A549 (cell line): Measurements from ENCODE around the gene BCKDHA. TPM values are rescaled to one million over a fixed set of nuclear protein-coding genes. Genes with fewer than 3 reads are reported as not detected.
"Not testable (repeated sequence)": the region's sequence is repeated elsewhere in the genome, so short reads cannot be mapped to it uniquely, and the experiment has no call there.

ENCODE experiments used
- ATAC-seq, 2 experiments: fragments of 200-7000 bp in 1 of 2; fragments of >200 bp in 1 of 2; cut with Nextera tagmentation in 1 of 2; cut with Tn5 transposase in 1 of 2; 3 replicates each; pipeline versions ENCODE4 v1.8.0 to v1.9.1; 2018 to 2020; ENCODE audit warnings: mild to moderate bottlenecking in 1 of 2, moderate library complexity in 1 of 2
- CTCF ChIA-PET: fragments of 300-600 bp; sonication (Branson Sonifier 250); formaldehyde crosslinking; extraction: SDS; loops from one replicate; lab custom pipeline; 2021; ENCODE audit warnings: antibody characterized with exemption, inconsistent platforms; lab: Yijun Ruan, JAX
- POLR2A ChIA-PET: fragments of 350-600 bp; formaldehyde crosslinking; extraction: SDS; loops from one replicate; lab custom pipeline; 2021; ENCODE audit warnings: antibody characterized with exemption, inconsistent platforms; lab: Yijun Ruan, JAX
- DNase-seq, 2 experiments: peaks; one replicate each; pipeline versions ENCODE4 v3.0.0 to v3.0.0-alpha.2; 2011 to 2016; ENCODE audit warnings: low read depth in 1 of 2, low spot score in 1 of 2
- FAIRE-seq: peaks from 2 replicates; lab custom pipeline; 2011; peaks lifted over from hg19 to GRCh38; lab: Jason Lieb, UNC
- H3K27ac ChIP-seq, 2 experiments: fragments of >200 bp; sonication (Bioruptor Twin); formaldehyde crosslinking; 3 replicates each; pipeline ENCODE4 v1.5.1; 2016 to 2017
- H3K4me1 ChIP-seq: fragments of >200 bp; sonication (Bioruptor Twin); formaldehyde crosslinking; 3 replicates; pipeline ENCODE4 v1.6.1; 2016
- H3K4me2 ChIP-seq: fragments of >200 bp; sonication (Bioruptor Twin); formaldehyde crosslinking; 3 replicates; pipeline ENCODE4 v1.6.1; 2016
- H3K4me3 ChIP-seq: fragments of >200 bp; sonication (Bioruptor Twin); formaldehyde crosslinking; 3 replicates; pipeline ENCODE4 v1.5.1; 2016
- H3K9me3 ChIP-seq: fragments of >200 bp; sonication (Bioruptor Twin); formaldehyde crosslinking; 3 replicates; pipeline ENCODE4 v1.6.1; 2016
- BCL3 ChIP-seq: fragments of >200 bp; sonication (Bioruptor Twin); formaldehyde crosslinking; IDR thresholded peaks from 3 replicates; pipeline ENCODE4 v1.6.1; 2016
- CBX2 ChIP-seq: fragments of 200-600 bp; sonication (generic); IDR thresholded peaks from 2 replicates; pipeline ENCODE4 v1.6.1; 2016; ENCODE audit warnings: low read depth, mild to moderate bottlenecking, borderline replicate concordance
- CHD2 ChIP-seq: fragments of 150-350 bp; IDR thresholded peaks from 2 replicates; pipeline ENCODE4 v1.6.1; 2014; ENCODE audit warnings: low read length; ENCODE audit not compliant: partially characterized antibody
- CHD4 ChIP-seq: fragments of 200-600 bp; sonication (generic); IDR thresholded peaks from 2 replicates; pipeline ENCODE4 v1.6.1; 2016; ENCODE audit warnings: antibody characterized with exemption, mild to moderate bottlenecking, borderline replicate concordance
- EHF ChIP-seq: fragments of 250-450 bp; sonication (Bioruptor Pico); IDR thresholded peaks from 2 replicates; pipeline ENCODE4 v1.5.0; 2020; ENCODE audit warnings: mild to moderate bottlenecking
- EHMT2 ChIP-seq: fragments of 200-600 bp; sonication (generic); IDR thresholded peaks from 2 replicates; pipeline ENCODE4 v1.6.1; 2016; ENCODE audit warnings: antibody characterized with exemption, low read depth, mild to moderate bottlenecking, moderate library complexity
- EP300 ChIP-seq, 2 experiments: fragments of >200 bp; sonication (Bioruptor Twin); formaldehyde crosslinking; IDR thresholded peaks; 2 replicates in 1 of 2; 3 replicates in 1 of 2; pipeline ENCODE4 v1.6.1; 2016 to 2017
- FOSB ChIP-seq: fragments of 250-450 bp; sonication (Bioruptor Pico); IDR thresholded peaks from 2 replicates; pipeline ENCODE4 v1.5.0; 2020; ENCODE audit warnings: mild to moderate bottlenecking, moderate library complexity
- FOXS1 ChIP-seq: fragments of 250-450 bp; sonication (Bioruptor Pico); IDR thresholded peaks from 2 replicates; pipeline ENCODE4 v1.5.0; 2020; ENCODE audit warnings: mild to moderate bottlenecking, moderate library complexity
- GATA3 ChIP-seq: IDR thresholded peaks from 2 replicates; pipeline ENCODE4 v1.6.1; 2012; ENCODE audit warnings: borderline replicate concordance
- HEYL ChIP-seq: fragments of 250-450 bp; sonication (Bioruptor Pico); IDR thresholded peaks from 2 replicates; pipeline ENCODE4 v1.8.0; 2021; ENCODE audit warnings: mild to moderate bottlenecking, moderate library complexity
- HOXA7 ChIP-seq: fragments of 250-450 bp; sonication (Bioruptor Pico); IDR thresholded peaks from 2 replicates; pipeline ENCODE4 v1.5.0; 2020; ENCODE audit warnings: mild to moderate bottlenecking, moderate library complexity
- HOXB5 ChIP-seq: fragments of 250-450 bp; sonication (Bioruptor Pico); IDR thresholded peaks from 2 replicates; pipeline ENCODE4 v1.5.0; 2020; ENCODE audit warnings: mild to moderate bottlenecking, moderate library complexity
- KDM1A ChIP-seq: fragments of 200-600 bp; sonication (generic); IDR thresholded peaks from 2 replicates; pipeline ENCODE4 v1.6.1; 2016; ENCODE audit warnings: low read depth, mild to moderate bottlenecking
- MAZ ChIP-seq: fragments of 150-350 bp; IDR thresholded peaks from 2 replicates; pipeline ENCODE4 v1.6.1; 2014; ENCODE audit warnings: antibody characterized with exemption, low read depth, low read length, borderline replicate concordance
- MYC ChIP-seq: IDR thresholded peaks from 2 replicates; pipeline ENCODE4 v1.6.1; 2012; ENCODE audit warnings: mild to moderate bottlenecking, inconsistent platforms, low read length, improper control_type of control experiment, borderline replicate concordance
- NR3C1 ChIP-seq: fragments of >200 bp; sonication (Bioruptor Twin); formaldehyde crosslinking; IDR thresholded peaks from 3 replicates; pipeline ENCODE4 v1.6.1; 2017
- PBX3 ChIP-seq: IDR thresholded peaks from 2 replicates; pipeline ENCODE4 v1.6.1; 2012
- RAD21 ChIP-seq, 2 experiments: fragments of >200 bp in 1 of 2; sonication (Bioruptor Twin) in 1 of 2; formaldehyde crosslinking in 1 of 2; IDR thresholded peaks in 1 of 2; conservative IDR thresholded peaks in 1 of 2; 2 replicates in 1 of 2; 3 replicates in 1 of 2; pipeline ENCODE4 v1.6.1; 2012 to 2018; ENCODE audit warnings: inconsistent platforms in 1 of 2
- SMC3 ChIP-seq: fragments of >200 bp; sonication (Bioruptor Twin); formaldehyde crosslinking; IDR thresholded peaks from 3 replicates; pipeline ENCODE4 v1.6.1; 2018; ENCODE audit warnings: inconsistent platforms
- USF2 ChIP-seq: fragments of 450-650 bp; IDR thresholded peaks from 2 replicates; pipeline ENCODE4 v1.6.1; 2014; ENCODE audit warnings: antibody characterized with exemption
- ZFP36 ChIP-seq: fragments of 450-650 bp; IDR thresholded peaks from 2 replicates; pipeline ENCODE4 v1.6.1; 2014; ENCODE audit warnings: borderline replicate concordance; ENCODE audit not compliant: partially characterized antibody
- WGBS: methylation state at CpG from one replicate; pipeline ENCODE4 v1.1.6; 2017; ENCODE audit errors: missing lambda C conversion rate; 5-methylcytosine and 5-hydroxymethylcytosine counted together
- polyA plus RNA-seq, 4 experiments: library from polyadenylated mRNA; depleted of rRNA in 3 of 4; stranded (reverse); fragments of >200 nt; fragmentation: RNase III in 1 of 4; extraction: RNeasy Plus Mini Kit Qiagen cat#74134 plus additional on column Dnase treatment in 1 of 4; gene quantifications; 2 replicates in 3 of 4; 3 replicates in 1 of 4; pipeline ENCODE4 v1.2.3, GENCODE V29; 2011 to 2017
- TF ChIP-seq, protein P1 (sequence below): fragments of 250-450 bp; sonication (Bioruptor Pico); IDR thresholded peaks from 2 replicates; pipeline ENCODE4 v1.5.0; 2020; ENCODE audit warnings: low read depth, mild to moderate bottlenecking, moderate library complexity
- TF ChIP-seq, protein P2 (sequence below): fragments of >200 bp; sonication (Bioruptor Twin); formaldehyde crosslinking; IDR thresholded peaks from 3 replicates; pipeline ENCODE4 v1.5.1; 2016
- TF ChIP-seq, protein P3 (sequence below): fragments of 150-350 bp; IDR thresholded peaks from 2 replicates; pipeline ENCODE4 v1.6.1; 2014; ENCODE audit warnings: low read depth, mild to moderate bottlenecking, low read length

Gene BCKDHA
- polyA plus RNA-seq, 2 of the 4 experiments (the other 2 are of a cell fraction) = 42.9 to 44.4 TPM

DNA sequence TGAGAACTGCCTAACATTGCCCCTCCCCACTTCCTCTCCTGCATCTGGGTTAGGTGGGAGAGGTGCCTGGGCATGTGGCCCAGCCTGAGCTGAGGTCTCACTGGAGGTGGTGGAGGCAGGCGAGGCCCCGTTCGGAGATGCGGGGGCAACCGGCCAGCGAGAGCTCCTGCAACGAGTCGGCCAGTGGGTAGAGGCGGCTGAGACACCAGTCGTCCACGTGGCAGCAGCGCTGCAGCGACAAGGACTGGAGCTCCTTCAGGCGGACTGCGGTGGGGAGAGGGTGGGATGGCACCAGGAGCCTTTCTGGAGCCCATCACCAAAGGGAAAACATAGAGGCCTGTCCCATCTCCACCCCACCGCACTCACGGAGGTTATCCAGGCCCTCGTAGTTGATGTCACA is 35.6 kb downstream of the BCKDHA start:
- H3K4me1 ChIP-seq = peaks cover under 1% of the 10 kb centered on the region; the same call in 2 of the 3 replicates
- ChIA-PET CTCF (interaction anchor here (0.7 to 8.1 kb wide), 9 partner anchors 9 to 1493 kb away, joined by 3 to 57 read pairs (median 5); no protein-coding TSS in a partner anchor), POLR2A (no interaction called here)
- no peak overlapping the region for H3K4me3 ChIP-seq
- 94% methylated on average over 18 of the region's 18 CpGs for WGBS
- ATAC-seq = no peak
- no peak overlapping the region for H3K4me2 ChIP-seq
- H3K27ac ChIP-seq = no peak overlapping the region; a peak in 1 of 6 replicates
- no peaks in the 10 kb centered on the region for H3K9me3 ChIP-seq
- no peak for DNase-seq
- TF ChIP-seq MYC = no peak
- TF ChIP-seq SMC3 = no peak
- TF ChIP-seq HOXA7 (CRISPR knock-in tag) = no peak
- TF ChIP-seq FOXS1 = no peak
- TF ChIP-seq GATA3 = no peak
- no peak for TF ChIP-seq HOXB5 (CRISPR knock-in tag)
- TF ChIP-seq BCL3 = no peak
- no peak for TF ChIP-seq EHMT2
- TF ChIP-seq PBX3 = no peak
- no peak for TF ChIP-seq MAZ
- no peak for TF ChIP-seq KDM1A
- no peak for TF ChIP-seq NR3C1
- TF ChIP-seq ZFP36 = no peak
- TF ChIP-seq, protein P1, sequence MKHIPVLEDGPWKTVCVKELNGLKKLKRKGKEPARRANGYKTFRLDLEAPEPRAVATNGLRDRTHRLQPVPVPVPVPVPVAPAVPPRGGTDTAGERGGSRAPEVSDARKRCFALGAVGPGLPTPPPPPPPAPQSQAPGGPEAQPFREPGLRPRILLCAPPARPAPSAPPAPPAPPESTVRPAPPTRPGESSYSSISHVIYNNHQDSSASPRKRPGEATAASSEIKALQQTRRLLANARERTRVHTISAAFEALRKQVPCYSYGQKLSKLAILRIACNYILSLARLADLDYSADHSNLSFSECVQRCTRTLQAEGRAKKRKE (CRISPR knock-in tag) = no peak
- TF ChIP-seq, protein P2, sequence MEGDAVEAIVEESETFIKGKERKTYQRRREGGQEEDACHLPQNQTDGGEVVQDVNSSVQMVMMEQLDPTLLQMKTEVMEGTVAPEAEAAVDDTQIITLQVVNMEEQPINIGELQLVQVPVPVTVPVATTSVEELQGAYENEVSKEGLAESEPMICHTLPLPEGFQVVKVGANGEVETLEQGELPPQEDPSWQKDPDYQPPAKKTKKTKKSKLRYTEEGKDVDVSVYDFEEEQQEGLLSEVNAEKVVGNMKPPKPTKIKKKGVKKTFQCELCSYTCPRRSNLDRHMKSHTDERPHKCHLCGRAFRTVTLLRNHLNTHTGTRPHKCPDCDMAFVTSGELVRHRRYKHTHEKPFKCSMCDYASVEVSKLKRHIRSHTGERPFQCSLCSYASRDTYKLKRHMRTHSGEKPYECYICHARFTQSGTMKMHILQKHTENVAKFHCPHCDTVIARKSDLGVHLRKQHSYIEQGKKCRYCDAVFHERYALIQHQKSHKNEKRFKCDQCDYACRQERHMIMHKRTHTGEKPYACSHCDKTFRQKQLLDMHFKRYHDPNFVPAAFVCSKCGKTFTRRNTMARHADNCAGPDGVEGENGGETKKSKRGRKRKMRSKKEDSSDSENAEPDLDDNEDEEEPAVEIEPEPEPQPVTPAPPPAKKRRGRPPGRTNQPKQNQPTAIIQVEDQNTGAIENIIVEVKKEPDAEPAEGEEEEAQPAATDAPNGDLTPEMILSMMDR = no peak
- no peak for TF ChIP-seq EP300 (IDR thresholded peaks at IDR 0.05)
- TF ChIP-seq CBX2 = no peak
- no peak for TF ChIP-seq USF2
- no peak for TF ChIP-seq CHD4
- no peak for FAIRE-seq

GRCh38 chr19:41434450-41434849 is 36.8 kb downstream of the BCKDHA start:
- no peak for TF ChIP-seq MYC
- no peak for TF ChIP-seq HEYL (CRISPR knock-in tag)
- TF ChIP-seq, protein P3, sequence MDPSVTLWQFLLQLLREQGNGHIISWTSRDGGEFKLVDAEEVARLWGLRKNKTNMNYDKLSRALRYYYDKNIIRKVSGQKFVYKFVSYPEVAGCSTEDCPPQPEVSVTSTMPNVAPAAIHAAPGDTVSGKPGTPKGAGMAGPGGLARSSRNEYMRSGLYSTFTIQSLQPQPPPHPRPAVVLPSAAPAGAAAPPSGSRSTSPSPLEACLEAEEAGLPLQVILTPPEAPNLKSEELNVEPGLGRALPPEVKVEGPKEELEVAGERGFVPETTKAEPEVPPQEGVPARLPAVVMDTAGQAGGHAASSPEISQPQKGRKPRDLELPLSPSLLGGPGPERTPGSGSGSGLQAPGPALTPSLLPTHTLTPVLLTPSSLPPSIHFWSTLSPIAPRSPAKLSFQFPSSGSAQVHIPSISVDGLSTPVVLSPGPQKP = no peak
- no peak for TF ChIP-seq EHF (CRISPR knock-in tag)
- no peak for TF ChIP-seq ZFP36
- no peak for TF ChIP-seq EP300 (IDR thresholded peaks at IDR 0.05)
- TF ChIP-seq RAD21 (conservative IDR thresholded peaks at IDR 0.05 in 1 of 2, IDR thresholded peaks at IDR 0.05 in 1 of 2) = no peak
- TF ChIP-seq HOXA7 (CRISPR knock-in tag) = no peak
- no peak for TF ChIP-seq CHD2
- no peak for TF ChIP-seq FOSB (CRISPR knock-in tag)
- no peak for DNase-seq
- POLR2A ChIA-PET = no interaction called here
- no peak overlapping the region for H3K4me2 ChIP-seq
- H3K27ac ChIP-seq = no peak overlapping the region
- CTCF ChIA-PET = interaction anchor here (0.6 to 7.3 kb wide), 8 partner anchors 10 to 129 kb away, joined by 3 to 158 read pairs (median 4); no protein-coding TSS in a partner anchor
- H3K9me3 ChIP-seq = no peaks in the 10 kb centered on the region
- WGBS = 88% methylated on average over 5 of the region's 5 CpGs
- peak; percentile 54 for FAIRE-seq
- ATAC-seq = no peak
- H3K4me1 ChIP-seq = peaks cover 10% of the 10 kb centered on the region; the same call in 2 of the 3 replicates
- no peak overlapping the region for H3K4me3 ChIP-seq

DNA sequence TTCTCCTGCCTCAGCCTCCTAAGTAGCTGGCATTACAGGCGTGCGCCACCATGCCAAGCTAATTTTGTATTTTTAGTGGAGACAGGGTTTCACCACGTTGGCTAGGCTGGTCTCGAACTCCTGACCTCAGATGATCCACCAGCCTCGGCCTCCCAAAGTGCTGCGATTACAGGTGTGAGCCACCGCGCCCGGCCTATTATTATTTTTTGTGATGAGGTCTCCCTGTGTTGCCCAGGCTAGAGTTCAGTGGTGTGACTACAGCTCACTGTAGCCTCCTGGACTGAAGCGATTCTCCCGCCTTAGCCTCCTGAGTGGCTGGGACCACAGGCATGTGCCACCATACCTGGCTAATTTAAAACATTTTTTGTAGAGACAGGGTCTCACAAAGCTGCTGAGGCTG is 37.8 kb downstream of the BCKDHA start:
- H3K27ac ChIP-seq, H3K9me3 ChIP-seq, DNase-seq, H3K4me2 ChIP-seq, ATAC-seq, FAIRE-seq, H3K4me3 ChIP-seq: not testable (repeated sequence)
- CTCF ChIA-PET = interaction anchor here (0.6 to 7.3 kb wide), 19 partner anchors 9 to 460 kb away, joined by 3 to 158 read pairs (median 5); partner anchors contain the start of genes B3GNT8 and TGFB1
- POLR2A ChIA-PET = interaction anchor here (0.6 kb wide), 1 partner anchor 171 kb away, joined by 4 read pairs; no protein-coding TSS in a partner anchor
- 93% methylated on average over 11 of the region's 11 CpGs for WGBS
- peaks cover 13% of the 10 kb centered on the region; the same call in 2 of the 3 replicates for H3K4me1 ChIP-seq
